ENCODE results near the gene RASA3.

RASA3 gene

GRCh38 chr13:114010401-114011101 lies 121.9 kb downstream of the RASA3 start:
- DNase-seq: no peak

GRCh38 chr13:114009590-114010400 lies 122.6 kb downstream of the RASA3 start:
- no peak for DNase-seq

GRCh38 chr13:114008964-114009589 lies 123.3 kb downstream of the RASA3 start:
- no peak for DNase-seq

GRCh38 chr13:114007566-114007965 lies 124.9 kb downstream of the RASA3 start:
- DNase-seq: no peak

- DNase-seq: no peak
These were observed 127.2 kb downstream of the RASA3 start for GRCh38 chr13:114005206-114005724.

GRCh38 chr13:114004420-114005205 lies 127.8 kb downstream of the RASA3 start:
- no peak for DNase-seq

- no peak for DNase-seq
These were observed 129.6 kb downstream of the RASA3 start for GRCh38 chr13:114002771-114003321.

GRCh38 chr13:114002009-114002544 lies 130.3 kb downstream of the RASA3 start:
- DNase-seq: no peak

- no peak for DNase-seq
These were observed 131.0 kb downstream of the RASA3 start for GRCh38 chr13:114001331-114002008.

GRCh38 chr13:114000151-114001040 lies 132.0 kb downstream of the RASA3 start:
- DNase-seq: no peak

GRCh38 chr13:113999618-113999910 lies 132.9 kb downstream of the RASA3 start:
- no peak for DNase-seq

- DNase-seq: no peak
These were observed 133.4 kb downstream of the RASA3 start for GRCh38 chr13:113998781-113999617.

- DNase-seq: no peak
These were observed 134.3 kb downstream of the RASA3 start for GRCh38 chr13:113997845-113998751.

- no peak for DNase-seq
These were observed 135.3 kb downstream of the RASA3 start for GRCh38 chr13:113996912-113997745.

GRCh38 chr13:113996081-113996911 lies 136.1 kb downstream of the RASA3 start:
- no peak for DNase-seq

Measured in amygdala (tissue), 56 donors.